Measurements from ENCODE around the gene TM9SF4. TPM values are rescaled to one million over a fixed set of nuclear protein-coding genes. Genes with fewer than 3 reads are reported as not detected.
A peak's percentile ranks its signal among the peaks of the same experiment; 100 is the strongest.

Gene TM9SF4
- polyA plus RNA-seq, 3 donors: 49.7 to 78.5 (median 78.3) TPM

DNA sequence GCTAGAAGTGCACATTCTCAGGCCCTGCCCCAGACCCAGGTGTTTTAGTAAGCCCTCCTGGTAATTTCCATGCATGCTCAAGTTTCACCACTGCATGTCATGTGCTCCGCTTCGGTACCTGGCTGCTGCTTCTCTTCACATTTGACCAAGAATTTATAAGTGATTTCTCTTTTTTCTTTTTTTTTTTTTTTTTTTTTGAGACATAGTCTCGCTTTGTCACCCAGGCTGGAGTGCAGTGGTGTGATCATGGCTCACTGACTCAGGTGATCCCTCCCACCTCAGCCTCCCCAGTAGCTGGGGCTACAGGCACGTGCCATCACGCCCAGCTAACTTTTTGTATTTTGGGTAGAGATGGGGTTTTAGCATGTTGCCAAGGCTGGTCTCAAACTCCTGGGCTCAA lies 16.0 kb downstream of the TM9SF4 start:
- Histone ChIP-seq H3K79me2 (ENCODE audit: insufficient read depth, low read length) (peaks cover 78% of the 10 kb centered on the region), H3K27me3 (ENCODE audit: control insufficient read depth in 2 of 2, insufficient read depth in 2 of 2, low read length in 2 of 2) (no peaks in the 10 kb centered on the region), H3K9ac (ENCODE audit: insufficient read depth, low read length, poor library complexity, severe bottlenecking) (no peak overlapping the region), H3K27ac (ENCODE audit: low read depth in 1 of 2, low read length in 2 of 2) (peak overlapping the region in 1 of 2 donors; percentile 25), H3K4me1 (ENCODE audit: control insufficient read depth in 1 of 2, insufficient read depth in 2 of 2, low read length in 2 of 2) (no peaks in the 10 kb centered on the region), H4K20me1 (ENCODE audit: insufficient read depth, low read length) (peaks cover 61% of the 10 kb centered on the region), H2AFZ (ENCODE audit: insufficient read depth, low read depth, low read length, poor library complexity, severe bottlenecking) (no peak overlapping the region), H3K4me3 (replicated peaks in 1 of 3; ENCODE audit: low read depth in 2 of 3, low read length in 3 of 3) (no peak overlapping the region), H3K4me2 (replicated peaks; ENCODE audit: extremely low read depth, low read length, poor library complexity, severe bottlenecking) (no peak overlapping the region), H3K9me3 (replicated peaks in 1 of 2; ENCODE audit: control insufficient read depth in 1 of 2, insufficient read depth in 1 of 2, low read length in 2 of 2) (no peaks in the 10 kb centered on the region), H3K36me3 (replicated peaks in 1 of 2; ENCODE audit: control insufficient read depth in 1 of 2, insufficient read depth in 2 of 2, low read length in 2 of 2) (peaks cover 12 to 51% of the 10 kb centered on the region in 2 donors)
- no peak for DNase-seq
- H3K9me3 Mint-ChIP-seq: no peaks in the 10 kb centered on the region
- peaks cover 35 to 48% of the 10 kb centered on the region in 2 donors for H3K36me3 Mint-ChIP-seq
- H3K4me3 Mint-ChIP-seq: no peak overlapping the region
- TF ChIP-seq, protein P1, sequence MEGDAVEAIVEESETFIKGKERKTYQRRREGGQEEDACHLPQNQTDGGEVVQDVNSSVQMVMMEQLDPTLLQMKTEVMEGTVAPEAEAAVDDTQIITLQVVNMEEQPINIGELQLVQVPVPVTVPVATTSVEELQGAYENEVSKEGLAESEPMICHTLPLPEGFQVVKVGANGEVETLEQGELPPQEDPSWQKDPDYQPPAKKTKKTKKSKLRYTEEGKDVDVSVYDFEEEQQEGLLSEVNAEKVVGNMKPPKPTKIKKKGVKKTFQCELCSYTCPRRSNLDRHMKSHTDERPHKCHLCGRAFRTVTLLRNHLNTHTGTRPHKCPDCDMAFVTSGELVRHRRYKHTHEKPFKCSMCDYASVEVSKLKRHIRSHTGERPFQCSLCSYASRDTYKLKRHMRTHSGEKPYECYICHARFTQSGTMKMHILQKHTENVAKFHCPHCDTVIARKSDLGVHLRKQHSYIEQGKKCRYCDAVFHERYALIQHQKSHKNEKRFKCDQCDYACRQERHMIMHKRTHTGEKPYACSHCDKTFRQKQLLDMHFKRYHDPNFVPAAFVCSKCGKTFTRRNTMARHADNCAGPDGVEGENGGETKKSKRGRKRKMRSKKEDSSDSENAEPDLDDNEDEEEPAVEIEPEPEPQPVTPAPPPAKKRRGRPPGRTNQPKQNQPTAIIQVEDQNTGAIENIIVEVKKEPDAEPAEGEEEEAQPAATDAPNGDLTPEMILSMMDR (IDR thresholded peaks at IDR 0.05): no peak
- H3K27me3 Mint-ChIP-seq (ENCODE audit: low read depth in 3 of 3): no peaks in the 10 kb centered on the region
- no CpG with 5 or more reads among the region's 5 CpGs for WGBS (ENCODE audit: insufficient coverage)
- peaks cover 17% of the 10 kb centered on the region for H3K4me1 Mint-ChIP-seq
- intact Hi-C loops (cut with micrococcal nuclease): no loop called here
- no peak overlapping the region for H3K27ac Mint-ChIP-seq

- Histone ChIP-seq H3K79me2 (ENCODE audit: insufficient read depth, low read length) (peaks cover 86% of the 10 kb centered on the region), H3K9me3 (replicated peaks in 1 of 2; ENCODE audit: control insufficient read depth in 1 of 2, insufficient read depth in 1 of 2, low read length in 2 of 2) (no peaks in the 10 kb centered on the region), H3K27me3 (ENCODE audit: control insufficient read depth in 2 of 2, insufficient read depth in 2 of 2, low read length in 2 of 2) (no peaks in the 10 kb centered on the region), H3K4me2 (replicated peaks; ENCODE audit: extremely low read depth, low read length, poor library complexity, severe bottlenecking) (no peak overlapping the region), H3K9ac (ENCODE audit: insufficient read depth, low read length, poor library complexity, severe bottlenecking) (no peak overlapping the region), H3K36me3 (replicated peaks in 1 of 2; ENCODE audit: control insufficient read depth in 1 of 2, insufficient read depth in 2 of 2, low read length in 2 of 2) (peaks cover 13 to 65% of the 10 kb centered on the region in 2 donors), H3K27ac (ENCODE audit: low read depth in 1 of 2, low read length in 2 of 2) (peak overlapping the region in 1 of 2 donors; percentile 11), H3K4me3 (replicated peaks in 1 of 3; ENCODE audit: low read depth in 2 of 3, low read length in 3 of 3) (no peak overlapping the region), H2AFZ (ENCODE audit: insufficient read depth, low read depth, low read length, poor library complexity, severe bottlenecking) (no peak overlapping the region), H3K4me1 (ENCODE audit: control insufficient read depth in 1 of 2, insufficient read depth in 2 of 2, low read length in 2 of 2) (no peaks in the 10 kb centered on the region), H4K20me1 (ENCODE audit: insufficient read depth, low read length) (peaks cover 75% of the 10 kb centered on the region)
- Mint-ChIP-seq H3K4me3 (no peak overlapping the region), H3K36me3 (peaks cover 43 to 56% of the 10 kb centered on the region in 2 donors), H3K27ac (no peak overlapping the region), H3K9me3 (no peaks in the 10 kb centered on the region), H3K27me3 (ENCODE audit: low read depth in 3 of 3) (no peaks in the 10 kb centered on the region), H3K4me1 (peaks cover 21% of the 10 kb centered on the region)
- TF ChIP-seq, protein P1 (IDR thresholded peaks at IDR 0.05): no peak
- WGBS (ENCODE audit: insufficient coverage): 87% methylated on average over 7 of the region's 8 CpGs
- no peak for DNase-seq
- intact Hi-C loops (cut with micrococcal nuclease): no loop called here
These were observed 17.4 kb downstream of the TM9SF4 start for GRCh38 chr20:32126919-32127318.
